Islet of Langerhans (tissue), 1 donor: ENCODE measurements around the gene FLG.
"Not testable (repeated sequence)": the region's sequence is repeated elsewhere in the genome, so short reads cannot be mapped to it uniquely, and the experiment has no call there.

ENCODE experiments used
- FAIRE-seq: peaks from one replicate; lab custom pipeline; 2011; peaks lifted over from hg19 to GRCh38; lab: Jason Lieb, UNC

Gene FLG

DNA sequence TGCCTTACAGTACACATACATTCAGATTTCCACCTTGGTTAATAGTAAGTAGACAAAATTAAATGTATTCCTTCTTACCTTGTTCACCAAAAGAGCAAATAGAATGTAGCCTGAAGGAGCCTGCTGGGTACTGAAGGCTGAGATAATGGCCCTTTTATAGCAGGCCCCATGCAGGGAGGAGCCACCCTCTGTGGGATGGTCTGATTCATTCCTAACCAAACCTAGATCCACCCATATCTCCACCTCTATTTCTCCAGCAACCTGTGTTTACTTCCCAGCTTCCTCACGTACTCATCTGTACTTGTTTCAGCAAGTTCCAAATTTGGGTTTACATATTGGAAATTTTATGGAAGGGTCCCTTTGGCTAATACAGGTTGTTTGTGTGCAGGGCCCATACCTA is at the start of gene FLG:
FLG (minus strand) TSS at position 129 of the 400 bp plus-strand sequence. CDS start 9,783 bp downstream, outside the sequence.
- no peak for FAIRE-seq

DNA sequence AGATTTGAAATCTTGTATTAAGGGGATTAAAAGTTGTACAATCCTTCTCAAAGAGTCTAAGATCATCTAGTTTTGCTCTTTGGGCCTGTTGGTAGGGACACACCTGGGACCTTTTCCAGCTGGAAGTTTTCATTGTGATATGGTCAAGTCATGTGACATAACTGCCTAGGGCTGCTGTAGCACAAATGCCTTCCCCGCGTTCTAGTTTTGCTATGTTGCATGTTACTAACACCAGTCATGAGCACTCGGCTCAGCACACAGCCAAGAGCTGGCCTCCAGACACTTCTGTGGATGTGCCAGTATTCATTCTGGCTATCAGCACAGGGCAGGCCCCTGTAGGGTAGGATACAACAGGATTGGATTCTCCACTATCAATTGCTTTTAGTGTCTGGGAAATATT is 49.4 kb upstream of the FLG start:
- FAIRE-seq: no peak

DNA sequence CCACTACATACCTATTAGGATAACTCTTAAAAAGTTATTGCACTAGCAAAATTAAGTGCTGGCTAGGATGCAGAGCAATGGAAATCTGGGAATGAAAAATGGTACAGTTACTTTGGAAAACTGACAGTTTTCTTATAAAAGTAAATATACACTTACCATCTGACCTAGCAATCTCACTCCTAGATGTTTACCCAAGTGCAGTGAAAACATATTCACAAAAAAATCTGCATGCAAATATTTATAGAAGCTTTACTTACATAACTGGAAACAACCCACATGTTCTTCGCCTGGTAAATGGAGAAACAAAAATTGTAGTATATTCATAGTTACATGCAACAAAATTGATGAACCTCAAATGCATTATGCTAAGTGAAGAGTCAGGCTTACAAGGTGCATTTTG is 47.6 kb upstream of the FLG start:
- no peak for FAIRE-seq

DNA sequence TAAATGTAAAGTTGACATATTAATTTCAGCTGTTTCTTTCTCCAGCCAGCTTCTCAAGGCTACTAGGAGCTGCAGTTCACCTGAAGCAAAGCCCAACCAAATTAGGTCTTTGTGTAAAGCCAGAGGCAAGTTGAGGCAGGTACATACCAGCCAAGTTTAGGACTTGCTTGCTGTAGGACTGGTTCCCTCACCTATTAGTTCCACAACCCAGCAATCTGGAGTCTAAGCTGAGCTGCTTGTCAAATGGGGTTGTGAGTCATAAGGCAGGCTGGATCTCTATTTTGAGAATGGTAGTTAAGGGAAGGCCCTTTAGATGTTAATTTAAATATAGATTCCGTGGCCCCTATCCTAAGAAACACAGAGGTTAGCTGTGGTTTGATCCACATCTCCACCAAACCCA is 42.4 kb upstream of the FLG start:
- no peak for FAIRE-seq

DNA sequence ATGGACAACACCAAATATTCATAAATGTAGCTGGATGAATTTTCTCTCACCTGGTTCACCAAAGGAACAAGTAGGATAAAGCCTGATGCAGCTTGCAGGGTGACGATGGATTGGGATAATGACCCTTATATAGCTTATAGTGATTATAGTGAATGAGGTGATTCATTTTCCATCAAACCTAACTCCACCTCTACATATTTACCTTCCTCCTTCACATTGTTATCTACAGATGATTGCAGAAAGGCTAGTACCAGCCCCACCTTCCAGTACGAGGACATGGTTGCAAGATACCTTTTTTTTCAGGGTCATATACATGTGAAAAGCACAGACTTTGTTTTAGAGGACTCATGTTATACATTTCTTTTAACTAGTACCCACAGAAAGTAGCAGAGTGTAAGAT is 34.9 kb upstream of the FLG start, which contains the start of gene FLG2:
FLG2 (minus strand) TSS at position 101 of the 400 bp plus-strand sequence. CDS start 1,122 bp downstream, outside the sequence.
- FAIRE-seq: no peak

DNA sequence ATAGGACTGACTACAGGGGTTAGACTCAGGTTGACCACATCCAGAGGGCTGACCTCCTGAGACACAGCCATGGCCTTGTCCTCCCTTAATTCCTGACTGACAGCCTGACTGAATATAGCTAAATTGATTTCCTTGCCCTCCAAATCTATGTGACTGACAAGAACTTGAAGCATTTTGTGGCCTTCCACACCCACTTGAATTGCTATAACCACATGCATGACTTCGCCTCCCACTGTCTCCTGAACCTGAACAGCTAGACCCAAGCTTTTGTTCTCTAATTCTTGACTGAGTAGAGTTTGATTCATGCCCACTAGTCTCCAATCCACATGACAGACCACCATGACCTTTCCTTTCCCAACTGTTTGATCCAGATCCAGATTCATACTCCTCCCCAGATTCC is 31.7 kb upstream of the FLG start:
- FAIRE-seq: no peak

DNA sequence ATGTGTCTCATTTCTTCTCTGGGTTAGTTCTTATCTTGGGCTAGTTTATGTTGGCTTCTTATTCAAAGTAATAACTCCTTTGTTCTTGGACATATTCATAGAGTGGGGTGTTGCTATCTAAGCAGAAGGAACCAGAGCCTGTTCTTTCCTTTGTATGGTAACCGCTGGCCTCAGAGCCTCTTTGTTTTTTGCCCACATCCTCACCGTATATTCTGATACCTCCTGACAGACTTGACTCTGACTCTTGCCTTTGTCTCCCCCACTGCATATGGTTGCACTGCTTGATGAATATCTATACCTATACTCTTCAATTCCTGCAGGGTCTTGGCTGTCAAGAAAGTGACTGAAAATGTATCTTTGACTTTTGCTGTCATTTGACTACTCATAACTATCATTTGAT is 24.6 kb upstream of the FLG start:
- FAIRE-seq: no peak

DNA sequence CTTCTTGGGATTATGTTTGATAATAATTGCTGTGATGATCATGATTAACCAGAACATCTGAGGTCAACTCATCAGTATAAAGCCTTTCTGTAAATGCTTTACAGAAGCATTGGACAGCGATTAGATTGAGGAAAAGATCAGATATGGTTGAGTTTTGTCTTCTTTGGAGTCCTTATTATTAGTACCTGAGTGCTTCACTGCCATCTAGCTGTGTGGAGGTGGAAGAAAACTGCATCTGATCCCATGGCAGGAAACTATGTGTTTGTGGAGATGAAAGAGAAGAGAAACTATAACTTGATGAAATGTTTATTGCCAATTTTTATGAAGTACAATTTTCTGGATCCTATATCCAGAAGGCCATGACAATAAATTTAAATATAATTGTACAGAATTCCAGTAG is 23.4 kb upstream of the FLG start:
- no peak for FAIRE-seq

DNA sequence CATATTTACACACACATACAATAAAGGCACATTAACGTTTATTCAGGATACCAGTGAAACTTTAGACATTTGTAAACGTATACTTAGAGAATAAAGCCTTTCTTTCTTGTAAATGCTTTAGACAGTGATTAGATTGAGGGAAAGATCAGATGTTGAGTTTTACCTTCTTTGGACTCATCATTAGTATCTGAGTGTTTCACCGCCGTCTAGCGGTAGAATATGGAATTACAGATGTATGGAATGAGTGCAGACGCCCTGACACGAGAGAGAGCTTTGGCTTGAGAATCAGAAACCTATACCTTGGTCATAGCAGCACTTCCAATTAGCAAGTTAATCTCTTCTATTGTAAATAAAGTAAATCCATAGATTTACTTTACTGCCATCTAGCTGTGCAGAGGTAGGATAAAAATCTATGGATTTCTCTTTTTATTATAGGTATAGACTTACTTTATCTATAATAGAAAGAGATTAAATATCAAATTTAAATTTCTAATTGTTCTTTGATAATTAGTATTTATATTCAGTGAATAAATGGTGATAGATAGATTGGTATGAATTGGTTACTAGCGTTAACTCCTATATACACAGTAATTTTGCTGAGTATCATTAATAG is 22.2 kb upstream of the FLG start:
- FAIRE-seq: peak; percentile 79

DNA sequence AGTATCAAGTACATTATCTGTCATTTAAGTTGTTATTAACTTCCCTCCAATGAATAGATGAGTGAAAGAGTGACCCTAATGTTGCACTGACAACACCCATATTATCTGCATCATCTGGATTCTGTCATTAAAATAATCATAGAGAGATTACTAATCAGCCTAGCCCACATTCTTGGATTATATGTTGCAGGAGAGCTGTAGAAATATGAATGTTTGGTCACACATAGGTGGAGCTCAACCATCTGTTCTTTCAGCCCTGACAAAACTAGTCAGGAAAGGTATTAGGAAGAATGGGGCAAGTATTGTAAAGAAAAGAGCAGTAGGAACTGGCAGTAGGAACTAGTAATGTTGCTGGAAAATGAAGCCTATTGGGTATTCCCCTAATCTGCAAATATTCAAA is 19.4 kb upstream of the FLG start:
- no peak for FAIRE-seq

DNA sequence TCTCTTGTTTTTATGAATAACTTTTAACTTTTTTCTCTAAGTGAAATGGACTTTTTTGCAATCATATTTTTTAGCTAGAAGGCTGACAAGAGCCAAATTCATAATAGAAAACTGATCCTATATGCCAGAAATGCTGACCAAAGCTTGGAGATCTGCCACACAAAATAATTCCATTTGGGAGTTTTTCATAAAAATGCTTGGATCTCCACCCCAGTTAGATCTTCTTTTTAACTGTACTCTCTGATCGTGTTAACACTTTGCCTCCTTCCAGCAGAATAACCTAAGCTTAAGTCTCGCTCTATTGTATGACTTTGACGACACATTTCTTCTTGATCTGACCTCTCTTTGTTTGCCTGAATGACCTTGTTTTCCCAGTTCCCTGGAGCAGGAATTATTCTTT is 18.0 kb upstream of the FLG start:
- FAIRE-seq: no peak

DNA sequence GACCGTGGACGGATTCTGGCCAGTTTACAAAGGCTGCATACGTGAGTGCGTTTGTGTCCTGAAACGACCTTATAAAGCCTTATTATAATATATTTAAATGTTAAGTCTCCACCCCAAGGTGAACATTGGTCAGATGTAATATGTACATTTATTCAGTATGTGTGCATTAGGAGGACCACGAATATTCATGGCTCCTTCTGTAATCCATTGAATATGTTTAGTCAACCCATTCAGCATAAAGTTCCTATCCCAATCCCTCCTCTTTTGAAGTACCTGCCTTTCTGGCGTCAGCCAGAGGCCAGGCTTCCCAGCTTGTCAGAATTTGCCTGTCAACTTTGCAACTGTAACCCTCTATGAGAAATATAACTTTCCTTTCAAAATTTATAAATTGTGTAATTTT is 10.4 kb upstream of the FLG start:
- FAIRE-seq: no peak

DNA sequence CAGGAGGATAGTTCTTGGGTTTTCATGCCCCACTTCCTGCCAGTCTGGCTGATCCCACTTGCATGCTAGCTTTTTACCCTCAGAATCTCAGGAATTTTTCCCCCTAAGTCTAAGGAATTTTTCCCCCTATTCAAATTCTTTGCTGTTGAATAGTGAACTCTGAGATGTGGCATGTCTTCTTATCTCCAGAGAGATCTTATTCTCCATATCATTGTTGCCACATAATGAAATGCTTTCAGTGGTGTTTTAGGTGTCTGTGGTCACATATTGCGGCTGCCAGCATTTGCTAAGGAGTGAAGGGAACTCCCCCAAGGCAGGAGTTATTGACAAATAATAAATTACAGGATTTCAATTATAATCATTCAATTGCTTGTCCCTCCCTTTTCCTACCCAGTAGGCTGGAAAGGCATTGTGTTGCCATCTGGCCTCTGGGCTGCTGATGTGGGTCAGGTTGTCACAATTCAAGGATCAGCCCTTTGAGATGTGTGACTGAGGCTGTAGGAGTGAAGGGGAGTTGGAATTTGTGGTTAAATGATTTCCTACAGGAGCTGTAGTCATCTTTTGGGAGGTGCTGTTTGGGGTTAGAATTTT is 3.9 kb upstream of the FLG start:
- FAIRE-seq: no peak

DNA sequence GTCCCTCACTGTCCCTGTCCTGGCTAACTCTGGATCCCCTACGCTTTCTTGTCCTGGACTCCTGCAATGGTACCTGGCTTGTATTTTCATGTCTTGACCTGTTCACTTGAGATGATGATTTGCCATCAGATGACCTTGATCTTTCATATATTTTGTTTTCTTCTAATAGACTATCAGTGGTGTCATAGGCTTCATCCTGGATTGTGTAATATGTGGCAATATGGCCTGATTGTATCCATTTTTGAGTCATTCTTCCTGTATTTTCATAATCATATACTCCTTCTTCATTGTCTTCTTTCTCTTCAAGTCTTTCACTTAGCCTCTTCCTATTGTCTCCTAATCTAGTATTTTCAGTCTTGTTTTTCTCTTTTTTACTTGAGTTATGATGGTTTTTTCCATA is 11.1 kb downstream of the FLG start:
- FAIRE-seq: no peak

DNA sequence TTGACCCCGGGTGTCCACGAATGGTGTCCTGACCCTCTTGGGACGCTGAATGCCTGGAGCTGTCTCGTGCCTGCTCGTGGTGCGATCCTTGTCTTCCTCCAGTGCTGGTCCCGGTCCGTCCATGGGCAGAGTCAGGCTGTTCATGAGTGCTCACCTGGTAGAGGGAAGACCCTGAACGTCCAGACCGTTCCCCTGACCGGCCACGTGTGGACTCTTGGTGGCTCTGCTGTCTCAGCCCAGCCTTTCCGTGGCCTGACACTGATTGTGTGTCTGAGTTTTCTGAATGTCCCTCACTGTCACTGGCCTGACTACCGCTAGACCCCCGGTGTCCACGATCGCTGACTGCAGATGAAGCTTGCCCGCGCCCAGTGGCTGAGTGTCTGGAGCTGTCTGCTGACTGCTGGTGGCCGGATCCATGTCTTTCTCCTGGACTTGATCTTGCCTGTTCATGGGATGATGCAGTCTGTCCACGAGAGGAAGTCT is 11.7 kb downstream of the FLG start:
- no peak for FAIRE-seq

DNA sequence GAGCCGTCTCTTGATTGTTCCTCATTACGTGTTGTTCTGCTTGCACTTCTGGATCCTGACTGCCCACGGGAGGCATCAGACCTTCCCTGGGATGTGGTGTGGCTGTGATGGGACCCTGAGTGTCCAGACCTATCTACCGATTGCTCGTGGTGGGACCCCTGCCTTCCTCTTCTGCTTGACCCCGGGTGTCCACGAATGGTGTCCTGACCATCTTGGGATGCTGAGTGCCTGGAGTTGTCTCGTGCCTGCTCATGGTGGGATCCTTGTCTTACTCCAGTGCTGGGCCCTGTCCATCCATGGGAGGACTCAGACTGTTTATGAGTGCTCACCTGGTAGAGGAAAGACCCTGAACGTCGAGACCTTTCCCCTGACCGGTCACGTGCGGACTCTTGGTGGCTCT is 12.9 kb downstream of the FLG start:
- not testable (repeated sequence) for FAIRE-seq

DNA sequence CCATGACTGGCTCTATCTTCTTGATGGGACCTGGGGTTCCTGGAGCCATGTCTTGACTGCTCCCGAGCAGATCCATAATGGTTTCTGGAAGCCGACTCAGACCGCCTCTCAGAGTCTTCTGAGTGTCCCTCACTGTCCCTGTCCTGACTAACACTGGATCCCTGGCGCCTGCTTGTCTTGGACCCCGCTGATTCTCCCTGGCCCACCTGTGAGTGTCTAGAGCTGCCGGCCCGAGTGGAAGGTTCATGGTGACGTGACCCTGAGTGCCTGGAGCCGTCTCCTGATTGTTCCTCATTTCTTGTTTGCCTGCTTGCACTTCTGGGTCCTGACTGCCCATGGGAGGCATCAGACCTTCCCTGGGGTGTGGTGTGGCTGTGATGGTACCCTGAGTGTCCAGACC is 15.1 kb downstream of the FLG start:
- FAIRE-seq: no peak

DNA sequence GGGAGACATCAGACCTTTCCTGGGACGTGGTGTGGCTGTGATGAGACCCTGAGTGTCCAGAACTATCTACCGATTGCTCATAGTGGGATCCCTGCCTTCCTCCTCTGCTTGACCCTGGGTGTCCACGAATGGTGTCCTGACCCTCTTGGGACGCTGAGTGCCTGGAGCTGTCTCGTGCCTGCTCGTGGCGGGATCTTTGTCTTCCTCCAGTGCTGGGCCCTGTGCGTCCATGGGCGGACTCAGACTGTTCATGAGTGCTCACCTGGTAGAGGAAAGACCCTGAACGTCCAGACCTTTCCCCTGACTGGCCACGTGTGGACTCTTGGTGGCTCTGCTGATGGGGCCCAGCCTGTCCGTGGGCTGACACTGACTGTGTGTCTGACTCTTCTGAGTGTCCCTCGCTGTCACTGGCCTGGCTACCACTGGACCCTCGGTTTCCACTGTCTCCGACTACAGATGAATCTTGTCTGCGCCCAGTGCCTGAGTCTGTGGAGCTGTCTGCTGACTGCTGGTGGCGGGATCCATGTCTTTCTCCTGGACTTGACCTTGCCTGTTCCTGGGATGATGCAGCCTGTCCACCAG is 15.6 kb downstream of the FLG start:
- not testable (repeated sequence) for FAIRE-seq

DNA sequence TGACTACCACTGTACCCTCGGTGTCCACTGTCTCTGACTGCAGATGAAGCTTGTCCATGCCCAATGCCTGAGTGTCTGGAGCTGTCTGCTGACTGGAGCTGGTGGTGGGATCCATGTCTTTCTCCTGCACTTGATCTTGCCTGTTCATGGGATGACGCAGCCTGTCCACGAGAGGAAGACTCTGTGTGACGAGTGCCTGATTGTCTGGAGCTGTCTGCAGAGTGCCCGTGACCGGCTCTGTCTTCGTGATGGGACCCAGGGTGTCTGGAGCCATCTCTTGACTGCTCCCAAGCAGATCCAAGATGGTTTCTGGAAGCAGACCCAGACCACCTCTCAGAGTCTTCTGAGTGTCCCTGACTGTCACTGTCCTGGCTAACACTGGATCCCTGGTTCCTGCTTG is 16.3 kb downstream of the FLG start:
- FAIRE-seq: not testable (repeated sequence)

DNA sequence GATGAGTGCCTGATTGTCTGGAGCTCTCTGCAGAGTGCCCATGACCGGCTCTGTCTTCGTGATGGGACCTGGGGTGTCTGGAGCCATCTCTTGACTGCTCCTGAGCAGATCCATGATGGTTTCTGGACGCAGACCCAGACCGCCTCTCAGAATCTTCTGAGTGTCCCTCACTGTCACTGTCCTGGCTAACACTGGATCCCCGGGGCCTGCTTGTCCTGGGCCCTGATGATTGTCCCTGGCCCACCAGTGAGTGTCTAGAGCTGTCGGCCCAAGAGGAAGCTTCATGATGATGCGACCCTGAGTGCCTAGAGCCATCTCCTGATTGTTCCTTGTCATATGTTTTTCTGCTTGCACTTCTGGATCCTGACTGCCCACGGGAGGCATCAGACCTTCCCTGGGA is 17.1 kb downstream of the FLG start:
- not testable (repeated sequence) for FAIRE-seq

DNA sequence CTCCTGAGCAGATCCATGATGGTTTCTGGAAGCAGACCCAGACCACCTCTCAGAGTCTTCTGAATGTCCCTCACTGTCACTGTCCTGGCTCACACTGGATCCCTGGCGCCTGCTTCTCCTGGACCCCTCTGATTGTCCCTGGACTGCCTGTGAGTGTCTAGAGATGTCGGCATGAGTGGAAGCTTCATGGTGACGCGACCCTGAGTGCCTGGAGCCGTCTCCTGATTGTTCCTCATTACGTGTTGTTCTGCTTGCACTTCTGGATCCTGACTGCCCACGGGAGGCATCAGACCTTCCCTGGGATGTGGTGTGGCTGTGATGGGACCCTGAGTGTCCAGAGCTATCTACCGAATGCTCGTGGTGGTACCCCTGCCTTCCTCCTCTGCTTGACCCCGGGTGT is 18.9 kb downstream of the FLG start:
- FAIRE-seq: not testable (repeated sequence)

DNA sequence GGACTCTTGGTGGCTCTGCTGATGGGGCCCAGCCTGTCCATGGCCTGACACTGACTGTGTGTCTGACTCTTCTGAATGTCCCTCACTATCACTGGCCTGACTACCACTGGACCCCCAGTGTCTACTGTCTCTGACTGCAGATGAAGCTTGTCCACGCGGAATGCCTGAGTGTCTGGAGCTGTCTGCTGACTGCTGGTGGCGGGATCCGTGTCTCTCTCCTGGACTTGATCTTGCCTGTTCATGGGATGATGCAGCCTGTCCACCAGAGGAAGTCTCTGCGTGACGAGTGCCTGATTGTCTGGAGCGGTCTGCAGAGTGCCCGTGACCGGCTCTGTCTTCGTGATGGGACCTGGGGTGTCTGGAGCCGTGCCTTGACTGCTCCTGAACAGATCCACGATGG is 20.3 kb downstream of the FLG start:
- FAIRE-seq: not testable (repeated sequence)

DNA sequence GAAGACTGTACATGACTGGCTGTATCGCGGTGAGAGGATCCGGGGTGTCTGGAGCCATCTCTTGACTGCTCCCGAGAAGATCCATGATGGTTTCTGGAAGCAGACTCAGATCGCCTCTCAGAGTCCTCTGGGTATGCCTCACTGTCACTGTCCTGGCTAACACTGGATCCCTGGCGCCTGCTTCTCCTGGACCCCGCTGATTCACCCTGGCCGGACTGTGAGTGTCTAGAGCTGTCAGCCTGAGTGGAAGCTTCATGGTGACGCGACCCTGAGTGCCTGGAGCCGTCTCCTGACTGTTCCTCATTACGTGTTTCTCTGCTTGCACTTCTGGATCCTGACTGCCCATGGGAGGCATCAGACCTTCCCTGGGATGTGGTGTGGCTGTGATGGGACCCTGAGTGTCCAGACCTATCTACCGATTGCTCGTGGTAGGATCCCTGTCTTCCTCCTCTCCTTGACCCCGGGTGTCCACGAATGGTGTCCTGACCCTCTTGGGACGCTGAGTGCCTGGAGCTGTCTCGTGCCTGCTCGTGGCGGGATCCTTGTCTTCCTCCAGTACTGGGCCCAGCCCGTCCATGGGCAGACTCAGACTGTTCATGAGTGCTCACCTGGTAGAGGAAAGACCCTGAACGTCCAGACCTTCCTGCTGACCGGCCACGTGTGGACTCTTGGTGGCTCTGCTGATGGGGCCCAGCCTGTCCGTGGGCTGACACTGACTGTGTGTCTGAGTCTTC is 21.7 kb downstream of the FLG start:
- FAIRE-seq: not testable (repeated sequence)
